GM12878 (cell line): ENCODE measurements around the gene IFI27L1.

Experiments
- ATF2 ChIP-seq: IDR thresholded peaks from 2 replicates; pipeline ENCODE4 v1.6.1; 2012; ENCODE audit warnings: low read length, inconsistent platforms
- CTCF ChIP-seq, 3 experiments: IDR thresholded peaks in 2 of 3; conservative IDR thresholded peaks in 1 of 3; 2 replicates each; pipeline ENCODE4 v1.5.1; 2011; ENCODE audit warnings: low read depth in 3 of 3, low read length in 3 of 3, mild to moderate bottlenecking in 3 of 3, control low read depth in 2 of 3, moderate library complexity in 2 of 3, inconsistent platforms in 1 of 3, mixed read lengths in 1 of 3; ENCODE audit not compliant: control insufficient read depth in 2 of 3, insufficient read depth in 1 of 3; ENCODE audit errors: extremely low read depth in 1 of 3
- EGR1 ChIP-seq, 2 experiments: IDR thresholded peaks; 1 replicate in 1 of 2; 2 replicates in 1 of 2; pipeline ENCODE4 v1.6.1; 2011 to 2012; ENCODE audit warnings: low read depth in 2 of 2, low read length in 2 of 2, borderline replicate concordance in 1 of 2, mild to moderate bottlenecking in 1 of 2, moderate library complexity in 1 of 2
- EP300 ChIP-seq, 2 experiments: fragments of 150-350 bp in 1 of 2; IDR thresholded peaks; 2 replicates each; pipeline ENCODE4 v1.6.1; 2011 to 2012; ENCODE audit warnings: low read depth in 2 of 2, low read length in 2 of 2, borderline replicate concordance in 1 of 2, improper control_type of control experiment in 1 of 2, inconsistent platforms in 1 of 2; ENCODE audit not compliant: control insufficient read depth in 1 of 2
- MXI1 ChIP-seq: fragments of 150-350 bp; IDR thresholded peaks from 2 replicates; pipeline ENCODE4 v1.6.1; 2011; ENCODE audit warnings: low read depth, mild to moderate bottlenecking, inconsistent platforms, low read length, improper control_type of control experiment
- NR2C2 ChIP-seq: IDR thresholded peaks from 2 replicates; pipeline ENCODE4 v1.6.1; 2011; ENCODE audit warnings: borderline replicate concordance, low read depth; ENCODE audit not compliant: control insufficient read depth, insufficient read length
- POLR2A ChIP-seq: IDR thresholded peaks from 2 replicates; pipeline ENCODE4 v1.6.1; 2011; ENCODE audit warnings: low read depth, mild to moderate bottlenecking, low read length
- POLR2AphosphoS5 ChIP-seq: IDR thresholded peaks from 2 replicates; pipeline ENCODE4 v1.6.1; 2011; ENCODE audit warnings: mild to moderate bottlenecking, low read length, inconsistent platforms
- RAD21 ChIP-seq: IDR thresholded peaks from 2 replicates; pipeline ENCODE4 v1.6.1; 2011; ENCODE audit warnings: mild to moderate bottlenecking, low read depth, low read length, moderate library complexity; ENCODE audit not compliant: insufficient read depth
- SREBF2 ChIP-seq: IDR thresholded peaks from 2 replicates; pipeline ENCODE4 v1.6.1; 2012; ENCODE audit warnings: mild to moderate bottlenecking, low read length
- YY1 ChIP-seq: IDR thresholded peaks from 2 replicates; pipeline ENCODE4 v1.6.1; 2011; ENCODE audit warnings: low read depth, mild to moderate bottlenecking, low read length
- ZNF274 ChIP-seq: IDR thresholded peaks from one replicate; pipeline ENCODE4 v1.8.0; 2011; ENCODE audit not compliant: insufficient read length, insufficient read depth
- ZSCAN29 ChIP-seq: fragments of 450-650 bp; IDR thresholded peaks from 2 replicates; pipeline ENCODE4 v1.6.1; 2017; ENCODE audit warnings: mild to moderate bottlenecking, moderate library complexity
- TF ChIP-seq, protein P1 (sequence below): IDR thresholded peaks from 2 replicates; pipeline ENCODE4 v1.6.1; 2012; ENCODE audit warnings: improper control_type of control experiment, low read depth, low read length; ENCODE audit not compliant: insufficient replicate concordance

DNA sequence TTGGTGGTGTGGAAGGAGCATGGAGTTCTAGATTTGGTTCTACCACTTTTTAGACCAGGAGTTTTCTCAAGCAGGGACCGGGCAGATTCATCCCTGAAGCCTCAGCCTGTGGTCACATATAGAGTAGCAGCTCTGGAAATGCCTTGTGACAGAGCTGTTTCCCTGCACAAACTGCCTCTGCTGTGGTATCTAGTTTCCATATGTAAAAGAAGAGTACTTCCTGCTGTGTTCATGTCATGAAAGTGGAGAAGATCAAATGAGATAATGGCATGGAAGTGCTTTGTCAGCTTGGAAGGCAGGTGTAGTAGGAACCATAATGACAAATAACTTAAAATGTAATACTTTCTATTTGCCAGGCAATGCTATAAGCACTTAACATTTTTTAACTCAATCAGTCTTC is 28.9 kb upstream of the IFI27L1 start:
- no peak for TF ChIP-seq CTCF (IDR thresholded peaks at IDR 0.05 in 2 of 3, conservative IDR thresholded peaks at IDR 0.05 in 1 of 3; ENCODE audit: control insufficient read depth in 2 of 3, extremely low read depth in 1 of 3, insufficient read depth in 1 of 3, low read depth in 3 of 3, low read length in 3 of 3)
- TF ChIP-seq RAD21, result no peak
- TF ChIP-seq EP300 (IDR thresholded peaks at IDR 0.05; ENCODE audit: borderline replicate concordance in 1 of 2, control insufficient read depth in 1 of 2, low read depth in 2 of 2, low read length in 2 of 2), result no peak
- TF ChIP-seq ATF2, result no peak
- TF ChIP-seq POLR2A, result no peak
- TF ChIP-seq, protein P1, sequence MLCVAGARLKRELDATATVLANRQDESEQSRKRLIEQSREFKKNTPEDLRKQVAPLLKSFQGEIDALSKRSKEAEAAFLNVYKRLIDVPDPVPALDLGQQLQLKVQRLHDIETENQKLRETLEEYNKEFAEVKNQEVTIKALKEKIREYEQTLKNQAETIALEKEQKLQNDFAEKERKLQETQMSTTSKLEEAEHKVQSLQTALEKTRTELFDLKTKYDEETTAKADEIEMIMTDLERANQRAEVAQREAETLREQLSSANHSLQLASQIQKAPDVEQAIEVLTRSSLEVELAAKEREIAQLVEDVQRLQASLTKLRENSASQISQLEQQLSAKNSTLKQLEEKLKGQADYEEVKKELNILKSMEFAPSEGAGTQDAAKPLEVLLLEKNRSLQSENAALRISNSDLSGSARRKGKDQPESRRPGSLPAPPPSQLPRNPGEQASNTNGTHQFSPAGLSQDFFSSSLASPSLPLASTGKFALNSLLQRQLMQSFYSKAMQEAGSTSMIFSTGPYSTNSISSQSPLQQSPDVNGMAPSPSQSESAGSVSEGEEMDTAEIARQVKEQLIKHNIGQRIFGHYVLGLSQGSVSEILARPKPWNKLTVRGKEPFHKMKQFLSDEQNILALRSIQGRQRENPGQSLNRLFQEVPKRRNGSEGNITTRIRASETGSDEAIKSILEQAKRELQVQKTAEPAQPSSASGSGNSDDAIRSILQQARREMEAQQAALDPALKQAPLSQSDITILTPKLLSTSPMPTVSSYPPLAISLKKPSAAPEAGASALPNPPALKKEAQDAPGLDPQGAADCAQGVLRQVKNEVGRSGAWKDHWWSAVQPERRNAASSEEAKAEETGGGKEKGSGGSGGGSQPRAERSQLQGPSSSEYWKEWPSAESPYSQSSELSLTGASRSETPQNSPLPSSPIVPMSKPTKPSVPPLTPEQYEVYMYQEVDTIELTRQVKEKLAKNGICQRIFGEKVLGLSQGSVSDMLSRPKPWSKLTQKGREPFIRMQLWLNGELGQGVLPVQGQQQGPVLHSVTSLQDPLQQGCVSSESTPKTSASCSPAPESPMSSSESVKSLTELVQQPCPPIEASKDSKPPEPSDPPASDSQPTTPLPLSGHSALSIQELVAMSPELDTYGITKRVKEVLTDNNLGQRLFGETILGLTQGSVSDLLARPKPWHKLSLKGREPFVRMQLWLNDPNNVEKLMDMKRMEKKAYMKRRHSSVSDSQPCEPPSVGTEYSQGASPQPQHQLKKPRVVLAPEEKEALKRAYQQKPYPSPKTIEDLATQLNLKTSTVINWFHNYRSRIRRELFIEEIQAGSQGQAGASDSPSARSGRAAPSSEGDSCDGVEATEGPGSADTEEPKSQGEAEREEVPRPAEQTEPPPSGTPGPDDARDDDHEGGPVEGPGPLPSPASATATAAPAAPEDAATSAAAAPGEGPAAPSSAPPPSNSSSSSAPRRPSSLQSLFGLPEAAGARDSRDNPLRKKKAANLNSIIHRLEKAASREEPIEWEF, result no peak
- no peak for TF ChIP-seq POLR2AphosphoS5
- no peak for TF ChIP-seq ZSCAN29
- TF ChIP-seq YY1, result no peak
- no peak for TF ChIP-seq ZNF274
- no peak for TF ChIP-seq MXI1
- no peak for TF ChIP-seq EGR1 (IDR thresholded peaks at IDR 0.05; ENCODE audit: borderline replicate concordance in 1 of 2, low read depth in 2 of 2, low read length in 2 of 2)
- no peak for TF ChIP-seq NR2C2
- TF ChIP-seq SREBF2, result no peak
